Measurements from ENCODE around the gene JUND. TPM values are rescaled to one million over a fixed set of nuclear protein-coding genes. Genes with fewer than 3 reads are reported as not detected.
A peak's percentile ranks its signal among the peaks of the same experiment; 100 is the strongest.

JUND gene
- total and polyA plus RNA-seq, 2 of the 8 experiments (the other 6 are each of a cell fraction or from before 2014, with no cell fraction given) = 54.0 to 77.5 TPM

DNA sequence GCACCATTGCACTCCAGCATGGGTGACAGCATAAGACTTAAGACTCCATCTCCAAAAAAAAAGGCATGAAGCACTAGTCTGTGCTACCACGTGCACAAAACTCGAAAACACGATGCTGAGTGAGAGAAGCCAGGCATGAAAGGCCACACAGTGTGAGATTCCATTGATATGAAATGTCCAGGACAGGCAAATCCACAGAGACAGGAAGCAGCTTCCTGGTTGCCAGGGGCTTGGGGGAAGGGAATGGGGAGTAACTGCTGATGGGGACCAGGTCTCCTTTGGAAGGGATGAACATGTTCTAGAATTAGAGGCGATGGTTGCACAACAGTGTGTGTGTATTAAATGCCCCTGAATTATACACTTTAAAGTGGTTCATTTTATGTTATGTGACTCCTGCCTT lies 15.9 kb upstream of the JUND start:
- Histone ChIP-seq H3K4me1 (replicated peaks in 1 of 4; ENCODE audit: control insufficient read depth in 3 of 4, insufficient read depth in 4 of 4, low read length in 3 of 4) (peaks cover 0 to 19% (median 16%) of the 10 kb centered on the region in 4 experiments; a peak in 6 of 7 replicates), H2BK20ac (ENCODE audit: low read length) (no peak overlapping the region), H4K91ac (replicated peaks; ENCODE audit: insufficient read length, low read length) (no peak overlapping the region), H3K4me2 (ENCODE audit: insufficient read depth in 1 of 2, low read depth in 2 of 2, low read length in 2 of 2) (no peak overlapping the region), H3K79me2 (ENCODE audit: control insufficient read depth in 1 of 2, insufficient read depth in 2 of 2, low read length in 2 of 2) (no peaks in the 10 kb centered on the region), H3K18ac (ENCODE audit: extremely low read depth, low read length) (peak overlapping the region; percentile 25), H2AFZ (ENCODE audit: low read length) (no peak overlapping the region), H3K4me3 (ENCODE audit: extremely low read depth in 1 of 4, insufficient read depth in 2 of 4, low read depth in 3 of 4, low read length in 4 of 4) (no peak overlapping the region), H3K9me3 (ENCODE audit: insufficient read depth in 2 of 2, low read depth in 1 of 2, low read length in 1 of 2) (no peaks in the 10 kb centered on the region), H3K27ac (ENCODE audit: low read depth, low read length) (no peak overlapping the region), H2BK12ac (ENCODE audit: low read depth, low read length) (0 out of 2 replicates have a peak overlapping the region, but pooled peaks have one; percentile 50), H3K36me3 (ENCODE audit: control insufficient read depth in 2 of 4, insufficient read depth in 4 of 4, low read length in 3 of 4) (no peaks in the 10 kb centered on the region; a peak in 1 of 8 replicates), H2BK120ac (replicated peaks; ENCODE audit: low read depth, low read length) (no peak overlapping the region), H4K5ac (ENCODE audit: insufficient read length, low read depth, low read length) (no peak overlapping the region), H2BK5ac (ENCODE audit: low read depth, low read length) (peak overlapping the region; percentile 44; the same call in 1 of the 2 replicates), H4K8ac (ENCODE audit: extremely low read depth, insufficient read depth, low read length) (no peak overlapping the region), H3K27me3 (replicated peaks in 1 of 4; ENCODE audit: control insufficient read depth in 3 of 4, extremely low read depth in 1 of 4, insufficient read depth in 3 of 4, low read length in 3 of 4) (no peaks in the 10 kb centered on the region), H2AK5ac (ENCODE audit: low read depth, low read length) (no peak overlapping the region), H3K79me1 (ENCODE audit: low read depth, low read length) (no peaks in the 10 kb centered on the region), H3K23me2 (ENCODE audit: low read depth, low read length) (peaks cover 18% of the 10 kb centered on the region), H3K56ac (replicated peaks; ENCODE audit: insufficient read length, low read depth, low read length) (no peak overlapping the region), H3K9ac (replicated peaks in 1 of 4; ENCODE audit: extremely low read depth in 1 of 4, low read depth in 3 of 4, low read length in 3 of 4) (no peak overlapping the region), H2BK15ac (ENCODE audit: low read length) (no peak overlapping the region), H3K23ac (ENCODE audit: insufficient read length) (no peak overlapping the region), H3K14ac (ENCODE audit: insufficient read length) (no peak overlapping the region), H4K20me1 (replicated peaks in 1 of 2; ENCODE audit: control insufficient read depth in 1 of 2, insufficient read depth in 2 of 2, low read length in 2 of 2) (peaks cover 0 to 8% of the 10 kb centered on the region in 2 experiments), H3K4ac (replicated peaks; ENCODE audit: insufficient read length, low read depth, low read length) (no peak overlapping the region)
- CTCF ChIA-PET (ENCODE audit: partially characterized antibody) = interaction anchor here (0.6 to 1.8 kb wide), 7 partner anchors 9 to 303 kb away, joined by 3 to 7 read pairs (median 4); partner anchors contain the start of gene LSM4
- TF ChIP-seq POU5F1 (IDR thresholded peaks at IDR 0.05; ENCODE audit: low read depth, low read length) (no peak), HDAC6 (IDR thresholded peaks at IDR 0.05; ENCODE audit: low read depth, low read length) (no peak), BACH1 (IDR thresholded peaks at IDR 0.05; ENCODE audit: low read length) (no peak), BCL11A (IDR thresholded peaks at IDR 0.05; ENCODE audit: low read depth in 2 of 2, low read length in 2 of 2) (no peak), KDM1A (IDR thresholded peaks at IDR 0.05; ENCODE audit: borderline replicate concordance, low read length) (no peak), ZNF274 (IDR thresholded peaks at IDR 0.05; ENCODE audit: borderline replicate concordance, extremely low read depth, low read length) (no peak), SIN3A (conservative IDR thresholded peaks at IDR 0.05 in 1 of 2, IDR thresholded peaks at IDR 0.05 in 1 of 2; ENCODE audit: low read depth in 1 of 2, low read length in 2 of 2) (no peak)
- FAIRE-seq = no peak
- no peak for DNase-seq (ENCODE audit: low read depth in 1 of 2, low spot score in 2 of 2)
- POLR2A ChIA-PET (ENCODE audit: partially characterized antibody) = interaction anchor here (0.8 to 10.4 kb wide), 5 partner anchors 8 to 39 kb away, joined by 3 to 141 read pairs (median 4); partner anchors contain the start of gene JUND
- 70% methylated on average over 4 of the region's 4 CpGs; no CpG with 5 or more reads in 1 of the 2 experiments for WGBS, 2 experiments (ENCODE audit: extremely low coverage in 1 of 2, insufficient coverage in 1 of 2, insufficient read length in 1 of 2, insufficient replicate concordance in 2 of 2, low coverage in 1 of 2, low lambda C conversion rate in 2 of 2, missing lambda C conversion rate in 1 of 2)

Data from H1 (cell line).